ENCODE measurements around the gene LPP. TPM values are rescaled to one million over a fixed set of nuclear protein-coding genes. Genes with fewer than 3 reads are reported as not detected.
A peak's percentile ranks its signal among the peaks of the same experiment; 100 is the strongest.

The LPP gene
- total and polyA plus RNA-seq, 8 donors = 4.9 to 84.4 (median 45.9) TPM

GRCh38 chr3:188620752-188621151 lies 466.8 kb downstream of the LPP start:
- ATAC-seq (no peak), DNase-seq (no peak), FAIRE-seq (no peak)
- Histone ChIP-seq H3K4me3 (no peak overlapping the region), H3K9me3 (no peaks in the 10 kb centered on the region), H3K27me3 (no peaks in the 10 kb centered on the region), H3K36me3 (no peaks in the 10 kb centered on the region), H3K27ac (no peak overlapping the region), H3K4me1 (peaks cover 0 to 6% (median 0%) of the 10 kb centered on the region in 3 donors)
- intact Hi-C loops (cut with DNase I) = no loop called here
- WGBS, 2 donors = 98 to 99% methylated on average over 2 of the region's 2 CpGs
- no peak for TF ChIP-seq CTCF (IDR thresholded peaks at IDR 0.05)

- H3K4me1 ChIP-seq = peaks cover 0 to 6% (median 0%) of the 10 kb centered on the region in 3 donors
- H3K27me3 ChIP-seq = no peaks in the 10 kb centered on the region
- no peak overlapping the region for H3K4me3 ChIP-seq
- TF ChIP-seq CTCF (IDR thresholded peaks at IDR 0.05) = no peak
- H3K27ac ChIP-seq = no peak overlapping the region
- FAIRE-seq = no peak
- DNase-seq = peak in 1 of 6 donors; percentile 29
- no peaks in the 10 kb centered on the region for H3K36me3 ChIP-seq
- peak in 1 of 4 donors; percentile 59 for ATAC-seq
- intact Hi-C loops (cut with DNase I) = no loop called here
- 20 to 24% methylated on average over 3 of the region's 3 CpGs for WGBS, 2 donors
- H3K9me3 ChIP-seq = no peaks in the 10 kb centered on the region
Measured at GRCh38 chr3:188624384-188624783, 470.4 kb downstream of the LPP start.

GRCh38 chr3:188624828-188625227 lies 470.9 kb downstream of the LPP start:
- FAIRE-seq (no peak), ATAC-seq (no peak), DNase-seq (no peak)
- H3K4me3 ChIP-seq = no peak overlapping the region
- intact Hi-C loops (cut with DNase I) = no loop called here
- no peaks in the 10 kb centered on the region for H3K27me3 ChIP-seq
- no peaks in the 10 kb centered on the region for H3K9me3 ChIP-seq
- H3K36me3 ChIP-seq = no peaks in the 10 kb centered on the region
- peaks cover 0 to 6% (median 0%) of the 10 kb centered on the region in 3 donors for H3K4me1 ChIP-seq
- no peak overlapping the region for H3K27ac ChIP-seq
- TF ChIP-seq CTCF (IDR thresholded peaks at IDR 0.05) = no peak

- FAIRE-seq = peak; percentile 87
- peaks cover 0 to 6% (median 0%) of the 10 kb centered on the region in 3 donors for H3K4me1 ChIP-seq
- no peak for ATAC-seq
- intact Hi-C loops (cut with DNase I) = no loop called here
- no peaks in the 10 kb centered on the region for H3K27me3 ChIP-seq
- H3K27ac ChIP-seq = no peak overlapping the region
- no peaks in the 10 kb centered on the region for H3K36me3 ChIP-seq
- TF ChIP-seq CTCF (IDR thresholded peaks at IDR 0.05) = no peak
- DNase-seq = no peak
- no peaks in the 10 kb centered on the region for H3K9me3 ChIP-seq
- no peak overlapping the region for H3K4me3 ChIP-seq
Measured at GRCh38 chr3:188627652-188628051, 473.7 kb downstream of the LPP start.

GRCh38 chr3:188631291-188632010 lies 477.5 kb downstream of the LPP start:
- no peak for TF ChIP-seq CTCF (IDR thresholded peaks at IDR 0.05)
- no peak for ATAC-seq
- Histone ChIP-seq H3K4me3 (no peak overlapping the region), H3K4me1 (peaks cover 0 to 12% (median 9%) of the 10 kb centered on the region in 3 donors), H3K27me3 (no peaks in the 10 kb centered on the region), H3K27ac (no peak overlapping the region), H3K36me3 (no peaks in the 10 kb centered on the region), H3K9me3 (no peaks in the 10 kb centered on the region)
- 97 to 99% methylated on average over 5 of the region's 5 CpGs for WGBS, 2 donors
- DNase-seq = no peak
- no peak for FAIRE-seq
- intact Hi-C loops (cut with DNase I) = no loop called here
